Neural cell (in vitro differentiated cells): ENCODE results near the gene UACA. TPM values are rescaled to one million over a fixed set of nuclear protein-coding genes. Genes with fewer than 3 reads are reported as not detected.

ENCODE experiments used
- H2AFZ ChIP-seq: fragments of 200-600, 300-800 bp; sonication (generic), shearing (Covaris generic); 2 replicates; pipeline ENCODE4 v1.6.0; 2014; ENCODE audit warnings: low read depth, mild to moderate bottlenecking, antibody characterized with exemption, low read length, moderate library complexity
- H3F3A ChIP-seq: fragments of 200-600 bp; shearing (Covaris generic); 2 replicates; pipeline ENCODE4 v1.6.1; 2016; ENCODE audit warnings: mild to moderate bottlenecking, moderate library complexity, mixed read lengths, antibody characterized with exemption, low read length; ENCODE audit not compliant: insufficient read depth, poor library complexity, severe bottlenecking
- H3K27ac ChIP-seq: fragments of 200-600, 300-800 bp; sonication (generic), shearing (Covaris generic); 2 replicates; pipeline ENCODE4 v1.5.1; 2014; ENCODE audit warnings: mild to moderate bottlenecking, low read length, moderate library complexity
- H3K27me3 ChIP-seq: fragments of 300-800, 200-600 bp; sonication (generic), shearing (Covaris generic); 2 replicates; pipeline ENCODE4 v1.6.0; 2014; ENCODE audit warnings: mild to moderate bottlenecking, low read depth, low read length, moderate library complexity; ENCODE audit not compliant: insufficient read depth
- H3K36me3 ChIP-seq: fragments of 300-800, 200-600 bp; sonication (generic), shearing (Covaris generic); 2 replicates; pipeline ENCODE4 v1.5.1; 2014; ENCODE audit warnings: mild to moderate bottlenecking, antibody characterized with exemption, low read length, moderate library complexity; ENCODE audit not compliant: insufficient read depth
- H3K4me2 ChIP-seq: fragments of 300-800, 200-600 bp; sonication (generic), shearing (Covaris generic); 2 replicates; pipeline ENCODE4 v1.6.0; 2014; ENCODE audit warnings: mild to moderate bottlenecking, low read length
- H3K4me3 ChIP-seq: fragments of 300-800, 200-600 bp; sonication (generic), shearing (Covaris generic); 2 replicates; pipeline ENCODE4 v1.5.1; 2014; ENCODE audit warnings: mild to moderate bottlenecking, low read length, moderate library complexity
- H3K79me2 ChIP-seq: fragments of 200-600 bp; shearing (Covaris generic); replicated peaks from 2 replicates; pipeline ENCODE4 v1.6.0; 2014; ENCODE audit warnings: mild to moderate bottlenecking, low read length, moderate library complexity; ENCODE audit not compliant: insufficient read depth
- H3K9ac ChIP-seq: fragments of 300-800, 200-600 bp; sonication (generic), shearing (Covaris generic); 2 replicates; pipeline ENCODE4 v1.6.1; 2016; ENCODE audit warnings: mild to moderate bottlenecking, low read length, mixed read lengths
- H3K9me2 ChIP-seq: fragments of 200-600 bp; shearing (Covaris generic); 2 replicates; pipeline ENCODE4 v1.6.1; 2016; ENCODE audit warnings: mild to moderate bottlenecking, low read length, mixed read lengths; ENCODE audit not compliant: insufficient read depth
- H3K9me3 ChIP-seq: fragments of 200-600, 300-800 bp; sonication (generic), shearing (Covaris generic); 2 replicates; pipeline ENCODE4 v1.6.1; 2016; ENCODE audit warnings: mild to moderate bottlenecking, mixed run types, low read length, moderate library complexity, mixed read lengths
- H4K20me1 ChIP-seq: fragments of 200-600 bp; shearing (Covaris generic); 2 replicates; pipeline ENCODE4 v1.6.1; 2016; ENCODE audit warnings: mild to moderate bottlenecking, mixed run types; ENCODE audit not compliant: insufficient read depth
- EP300 ChIP-seq: fragments of 450-650 bp; conservative IDR thresholded peaks from 2 replicates; pipeline ENCODE4 v1.6.1; 2014; ENCODE audit warnings: antibody characterized with exemption, mild to moderate bottlenecking, moderate library complexity; ENCODE audit not compliant: poor library complexity, severe bottlenecking
- EZH2 ChIP-seq: fragments of 200-600, 300-800 bp; shearing (Covaris generic), sonication (generic); IDR thresholded peaks from 2 replicates; pipeline ENCODE4 v1.6.1; 2014; ENCODE audit warnings: antibody characterized with exemption, low read length, borderline replicate concordance, mild to moderate bottlenecking; ENCODE audit not compliant: insufficient read depth, poor library complexity, severe bottlenecking
- MXI1 ChIP-seq: fragments of 450-650 bp; conservative IDR thresholded peaks from 2 replicates; pipeline ENCODE4 v1.6.1; 2014; ENCODE audit warnings: antibody characterized with exemption, mild to moderate bottlenecking; ENCODE audit not compliant: poor library complexity, severe bottlenecking
- POLR2AphosphoS5 ChIP-seq: IDR thresholded peaks from 2 replicates; pipeline ENCODE4 v1.6.1; 2012
- RAD21 ChIP-seq: fragments of 450-650 bp; conservative IDR thresholded peaks from 2 replicates; pipeline ENCODE4 v1.6.1; 2014; ENCODE audit warnings: antibody characterized with exemption, mild to moderate bottlenecking, moderate library complexity
- SMC3 ChIP-seq: fragments of 450-650 bp; conservative IDR thresholded peaks from 2 replicates; pipeline ENCODE4 v1.6.1; 2014; ENCODE audit warnings: antibody characterized with exemption, mild to moderate bottlenecking, moderate library complexity; ENCODE audit not compliant: poor library complexity
- TAF1 ChIP-seq: IDR thresholded peaks from 2 replicates; pipeline ENCODE4 v1.6.1; 2012; ENCODE audit warnings: low read depth
- polyA plus RNA-seq: library from polyadenylated mRNA; depleted of rRNA; stranded (reverse); fragments of >200 nt; gene quantifications from 2 replicates; pipeline ENCODE4 v1.2.3, GENCODE V29; 2014
- TF ChIP-seq, protein P1 (sequence below): IDR thresholded peaks from 2 replicates; pipeline ENCODE4 v1.6.1; 2012; ENCODE audit warnings: borderline replicate concordance
- TF ChIP-seq, protein P2 (sequence below): fragments of 450-650 bp; IDR thresholded peaks from 2 replicates; pipeline ENCODE4 v1.5.1; 2014; ENCODE audit warnings: antibody characterized with exemption, mild to moderate bottlenecking, moderate library complexity; ENCODE audit not compliant: poor library complexity, severe bottlenecking

The UACA gene
- polyA plus RNA-seq, 1 donor from 2014 or later, result 0.10 TPM

DNA sequence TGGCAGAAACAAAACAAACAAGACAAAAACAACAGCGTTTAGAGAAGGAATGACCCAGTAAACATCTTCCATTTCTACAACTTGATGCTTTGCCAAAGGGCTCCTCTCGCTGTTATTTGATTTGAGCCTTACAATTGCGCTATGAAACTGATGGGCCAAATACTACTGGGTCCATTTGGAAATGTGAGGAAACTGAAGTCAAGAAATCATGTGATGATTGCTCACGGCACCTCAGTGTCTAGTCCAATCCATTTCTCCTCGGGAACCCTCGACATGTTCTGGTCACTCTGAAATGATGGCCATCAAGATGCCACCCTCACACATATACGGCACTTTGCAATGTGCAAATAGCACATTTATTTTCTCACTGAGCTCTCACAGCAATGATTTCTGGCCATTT is 136.0 kb downstream of the UACA start:
- no peaks in the 10 kb centered on the region for H3K9me2 ChIP-seq
- no peak for TF ChIP-seq EP300
- no peak for TF ChIP-seq RAD21
- TF ChIP-seq, protein P1, sequence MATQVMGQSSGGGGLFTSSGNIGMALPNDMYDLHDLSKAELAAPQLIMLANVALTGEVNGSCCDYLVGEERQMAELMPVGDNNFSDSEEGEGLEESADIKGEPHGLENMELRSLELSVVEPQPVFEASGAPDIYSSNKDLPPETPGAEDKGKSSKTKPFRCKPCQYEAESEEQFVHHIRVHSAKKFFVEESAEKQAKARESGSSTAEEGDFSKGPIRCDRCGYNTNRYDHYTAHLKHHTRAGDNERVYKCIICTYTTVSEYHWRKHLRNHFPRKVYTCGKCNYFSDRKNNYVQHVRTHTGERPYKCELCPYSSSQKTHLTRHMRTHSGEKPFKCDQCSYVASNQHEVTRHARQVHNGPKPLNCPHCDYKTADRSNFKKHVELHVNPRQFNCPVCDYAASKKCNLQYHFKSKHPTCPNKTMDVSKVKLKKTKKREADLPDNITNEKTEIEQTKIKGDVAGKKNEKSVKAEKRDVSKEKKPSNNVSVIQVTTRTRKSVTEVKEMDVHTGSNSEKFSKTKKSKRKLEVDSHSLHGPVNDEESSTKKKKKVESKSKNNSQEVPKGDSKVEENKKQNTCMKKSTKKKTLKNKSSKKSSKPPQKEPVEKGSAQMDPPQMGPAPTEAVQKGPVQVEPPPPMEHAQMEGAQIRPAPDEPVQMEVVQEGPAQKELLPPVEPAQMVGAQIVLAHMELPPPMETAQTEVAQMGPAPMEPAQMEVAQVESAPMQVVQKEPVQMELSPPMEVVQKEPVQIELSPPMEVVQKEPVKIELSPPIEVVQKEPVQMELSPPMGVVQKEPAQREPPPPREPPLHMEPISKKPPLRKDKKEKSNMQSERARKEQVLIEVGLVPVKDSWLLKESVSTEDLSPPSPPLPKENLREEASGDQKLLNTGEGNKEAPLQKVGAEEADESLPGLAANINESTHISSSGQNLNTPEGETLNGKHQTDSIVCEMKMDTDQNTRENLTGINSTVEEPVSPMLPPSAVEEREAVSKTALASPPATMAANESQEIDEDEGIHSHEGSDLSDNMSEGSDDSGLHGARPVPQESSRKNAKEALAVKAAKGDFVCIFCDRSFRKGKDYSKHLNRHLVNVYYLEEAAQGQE, result no peak
- TF ChIP-seq, protein P2, sequence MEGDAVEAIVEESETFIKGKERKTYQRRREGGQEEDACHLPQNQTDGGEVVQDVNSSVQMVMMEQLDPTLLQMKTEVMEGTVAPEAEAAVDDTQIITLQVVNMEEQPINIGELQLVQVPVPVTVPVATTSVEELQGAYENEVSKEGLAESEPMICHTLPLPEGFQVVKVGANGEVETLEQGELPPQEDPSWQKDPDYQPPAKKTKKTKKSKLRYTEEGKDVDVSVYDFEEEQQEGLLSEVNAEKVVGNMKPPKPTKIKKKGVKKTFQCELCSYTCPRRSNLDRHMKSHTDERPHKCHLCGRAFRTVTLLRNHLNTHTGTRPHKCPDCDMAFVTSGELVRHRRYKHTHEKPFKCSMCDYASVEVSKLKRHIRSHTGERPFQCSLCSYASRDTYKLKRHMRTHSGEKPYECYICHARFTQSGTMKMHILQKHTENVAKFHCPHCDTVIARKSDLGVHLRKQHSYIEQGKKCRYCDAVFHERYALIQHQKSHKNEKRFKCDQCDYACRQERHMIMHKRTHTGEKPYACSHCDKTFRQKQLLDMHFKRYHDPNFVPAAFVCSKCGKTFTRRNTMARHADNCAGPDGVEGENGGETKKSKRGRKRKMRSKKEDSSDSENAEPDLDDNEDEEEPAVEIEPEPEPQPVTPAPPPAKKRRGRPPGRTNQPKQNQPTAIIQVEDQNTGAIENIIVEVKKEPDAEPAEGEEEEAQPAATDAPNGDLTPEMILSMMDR, result no peak
- TF ChIP-seq MXI1, result no peak
- TF ChIP-seq EZH2, result no peak
- TF ChIP-seq POLR2AphosphoS5, result no peak
- no peak for TF ChIP-seq SMC3
- TF ChIP-seq TAF1, result no peak
- no peaks in the 10 kb centered on the region for H3K36me3 ChIP-seq
- no peaks in the 10 kb centered on the region for H3K79me2 ChIP-seq
- H3K4me3 ChIP-seq, result no peak overlapping the region
- no peak overlapping the region for H3K4me2 ChIP-seq
- H3K27me3 ChIP-seq, result no peaks in the 10 kb centered on the region
- H3K9ac ChIP-seq, result no peak overlapping the region
- no peaks in the 10 kb centered on the region for H3K9me3 ChIP-seq
- no peaks in the 10 kb centered on the region for H3F3A ChIP-seq
- no peak overlapping the region for H3K27ac ChIP-seq
- H4K20me1 ChIP-seq, result no peaks in the 10 kb centered on the region
- no peak overlapping the region for H2AFZ ChIP-seq

DNA sequence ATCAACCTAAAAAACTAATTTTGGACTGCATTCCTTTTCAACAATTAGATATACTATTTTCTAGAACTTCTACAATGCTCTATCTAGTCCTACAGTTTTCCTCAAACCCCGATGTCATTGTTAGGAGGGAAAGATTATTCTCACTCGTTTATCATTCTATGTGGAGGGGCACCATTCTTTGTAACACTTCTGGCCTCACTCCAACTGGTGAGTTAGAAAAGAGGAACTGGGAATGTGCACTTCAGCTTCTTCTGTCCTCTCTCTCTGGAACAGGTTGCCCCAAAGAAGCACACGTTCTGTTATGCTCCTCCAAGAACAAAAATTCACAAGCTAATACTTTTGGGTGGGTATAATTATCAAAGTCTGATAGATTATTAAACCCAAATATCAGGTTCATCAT is 137.9 kb downstream of the UACA start:
- Histone ChIP-seq H3K9me3 (no peaks in the 10 kb centered on the region), H4K20me1 (no peaks in the 10 kb centered on the region), H3K36me3 (no peaks in the 10 kb centered on the region), H3K4me2 (no peak overlapping the region), H3K79me2 (no peaks in the 10 kb centered on the region), H3K27me3 (no peaks in the 10 kb centered on the region), H3K27ac (no peak overlapping the region), H3F3A (no peaks in the 10 kb centered on the region), H2AFZ (no peak overlapping the region), H3K9me2 (no peaks in the 10 kb centered on the region), H3K4me3 (no peak overlapping the region), H3K9ac (no peak overlapping the region)
- TF ChIP-seq EP300, result no peak
- TF ChIP-seq EZH2, result no peak
- TF ChIP-seq TAF1, result no peak
- TF ChIP-seq SMC3, result no peak
- TF ChIP-seq, protein P2, result no peak
- TF ChIP-seq RAD21, result no peak
- no peak for TF ChIP-seq POLR2AphosphoS5
- TF ChIP-seq, protein P1, result no peak
- no peak for TF ChIP-seq MXI1
